Panc1 (cell line): Measurements from ENCODE around the gene SHC1.

ENCODE experiments used
- CTCF ChIP-seq: fragments of 450-650 bp; IDR thresholded peaks from 2 replicates; pipeline ENCODE4 v1.5.1; 2017; ENCODE audit warnings: mild to moderate bottlenecking
- POLR2AphosphoS5 ChIP-seq: IDR thresholded peaks from 2 replicates; pipeline ENCODE4 v1.6.1; 2012; ENCODE audit warnings: mild to moderate bottlenecking, low read depth, low read length, moderate library complexity
- REST ChIP-seq, 2 experiments: IDR thresholded peaks; 2 replicates each; pipeline ENCODE4 v1.6.1; 2011 to 2012; ENCODE audit warnings: low read depth in 2 of 2, control low read depth in 1 of 2, low read length in 1 of 2, mild to moderate bottlenecking in 1 of 2, moderate library complexity in 1 of 2; ENCODE audit not compliant: insufficient read depth in 1 of 2
- SIN3A ChIP-seq: IDR thresholded peaks from 2 replicates; pipeline ENCODE4 v1.6.1; 2012; ENCODE audit warnings: low read depth, mild to moderate bottlenecking, low read length, moderate library complexity, borderline replicate concordance; ENCODE audit not compliant: insufficient read depth
- TCF7L2 ChIP-seq: IDR thresholded peaks from 2 replicates; pipeline ENCODE4 v1.6.1; 2011; ENCODE audit warnings: mild to moderate bottlenecking, low read depth, low read length, inconsistent platforms

GRCh38 chr1:154962795-154963330, 7.7 kb downstream of the SHC1 start:
- no peak for TF ChIP-seq SIN3A
- TF ChIP-seq CTCF: no peak
- peak; percentile 2; the same call in 1 of the 2 replicates for TF ChIP-seq POLR2AphosphoS5
- no peak for TF ChIP-seq TCF7L2
- no peak for TF ChIP-seq REST (IDR thresholded peaks at IDR 0.05; ENCODE audit: insufficient read depth in 1 of 2, low read depth in 2 of 2, low read length in 1 of 2)
